Hematopoietic multipotent progenitor cell treated with erythropoietin and hydrocortisone succinate and interleukin-3 and kit ligand, for 6 days (in vitro differentiated cells): ENCODE data around the gene PI16.
"Not testable (repeated sequence)": the region's sequence is repeated elsewhere in the genome, so short reads cannot be mapped to it uniquely, and the experiment has no call there.

Experiments
- DNase-seq: peaks from one replicate; pipeline ENCODE4 v3.0.0-alpha.2; 2015

PI16 gene

DNA sequence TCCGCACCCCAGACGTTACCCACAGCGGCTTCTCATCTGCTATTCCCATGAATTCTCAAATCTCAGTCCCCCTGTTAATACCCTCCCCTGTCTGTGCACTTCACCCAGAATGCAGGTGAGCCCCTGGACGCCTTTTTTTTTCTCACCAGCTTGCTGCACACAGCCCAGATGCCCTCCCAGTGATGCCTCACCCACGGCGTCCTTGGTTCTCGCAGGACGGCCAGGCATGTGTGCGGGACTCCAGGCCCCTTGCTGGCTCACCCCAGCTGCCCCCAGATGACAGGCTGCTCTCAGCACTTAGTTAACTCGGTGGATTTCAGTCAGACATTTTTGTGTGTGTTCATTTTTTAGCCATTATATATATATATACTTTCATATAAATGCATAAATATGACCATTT lies 25.4 kb upstream of the PI16 start:
- DNase-seq: no peak

DNA sequence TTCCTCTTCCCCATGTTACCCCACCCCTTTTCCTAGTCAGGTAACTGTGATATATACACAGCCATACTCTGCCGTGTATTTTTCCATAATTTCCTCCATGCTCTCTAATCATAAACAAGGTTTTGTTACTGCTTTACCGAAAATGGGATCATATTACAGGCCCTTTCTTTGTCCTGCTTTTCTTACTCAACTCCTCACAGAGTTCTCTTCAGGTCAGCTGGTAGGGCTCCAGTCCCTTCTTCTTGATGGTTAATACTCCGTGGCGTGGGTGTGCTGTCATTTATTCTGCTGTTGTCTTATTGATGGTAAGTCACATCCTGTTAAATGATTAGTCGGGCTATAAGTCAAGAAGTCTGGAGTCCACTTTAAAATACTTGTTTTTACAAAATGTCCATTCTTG lies 24.9 kb upstream of the PI16 start:
- DNase-seq: no peak

DNA sequence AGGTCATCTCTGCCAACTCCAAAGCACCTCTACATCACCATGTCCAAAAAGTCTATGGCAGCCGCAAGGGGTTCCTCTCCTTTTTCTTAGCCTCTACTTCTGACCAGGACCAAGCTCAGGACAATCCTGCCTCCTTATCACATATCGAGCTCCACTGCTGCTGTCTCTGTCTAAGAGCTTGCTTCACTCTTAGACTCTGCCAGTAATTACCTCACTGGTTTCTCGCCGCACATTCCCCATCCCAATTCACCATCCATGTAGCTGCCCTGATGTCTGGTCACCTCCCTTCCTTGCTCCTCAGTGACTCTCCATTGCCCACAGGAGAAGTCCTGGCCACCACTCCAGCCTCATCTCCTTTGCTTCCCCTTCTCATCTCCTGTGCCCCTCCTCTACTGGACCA lies 24.1 kb upstream of the PI16 start:
- no peak for DNase-seq

DNA sequence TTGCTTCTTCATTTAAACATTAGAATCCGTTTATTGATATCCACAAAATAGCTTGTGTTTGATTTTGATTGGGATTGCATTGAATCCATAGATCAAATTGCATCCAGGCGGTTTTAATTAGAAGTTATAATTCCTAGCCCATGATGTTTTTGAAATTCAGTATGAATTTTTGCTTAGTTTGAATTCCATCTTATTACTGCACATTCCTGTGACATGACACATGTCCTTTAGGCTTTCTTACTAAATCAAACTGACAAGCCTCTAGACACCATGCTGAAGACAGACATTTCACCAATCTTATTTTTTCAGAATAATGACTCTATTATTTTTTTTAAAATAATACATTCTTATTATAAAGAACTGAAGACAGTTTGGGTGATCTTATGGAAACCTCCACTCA lies 21.4 kb upstream of the PI16 start:
- DNase-seq: no peak

DNA sequence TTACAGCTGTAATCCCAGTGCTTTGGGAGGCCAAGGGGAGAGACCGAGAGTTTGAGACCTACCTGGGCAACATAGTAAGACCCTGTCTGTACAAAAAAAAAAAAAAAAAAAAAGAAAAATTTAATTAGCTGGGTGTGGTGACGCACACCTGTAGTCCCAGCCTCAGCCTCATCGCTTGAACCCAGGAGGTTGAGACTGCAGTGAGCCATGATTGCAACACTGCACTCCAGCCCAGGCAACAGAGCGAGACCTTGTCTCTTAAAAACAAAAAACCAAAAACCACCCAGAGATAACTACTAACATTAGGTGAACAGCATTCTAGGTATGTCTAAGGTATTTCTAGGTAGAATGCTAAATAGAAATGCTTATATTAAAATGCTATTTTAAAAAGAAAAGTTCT lies 21.0 kb upstream of the PI16 start:
- no peak for DNase-seq

DNA sequence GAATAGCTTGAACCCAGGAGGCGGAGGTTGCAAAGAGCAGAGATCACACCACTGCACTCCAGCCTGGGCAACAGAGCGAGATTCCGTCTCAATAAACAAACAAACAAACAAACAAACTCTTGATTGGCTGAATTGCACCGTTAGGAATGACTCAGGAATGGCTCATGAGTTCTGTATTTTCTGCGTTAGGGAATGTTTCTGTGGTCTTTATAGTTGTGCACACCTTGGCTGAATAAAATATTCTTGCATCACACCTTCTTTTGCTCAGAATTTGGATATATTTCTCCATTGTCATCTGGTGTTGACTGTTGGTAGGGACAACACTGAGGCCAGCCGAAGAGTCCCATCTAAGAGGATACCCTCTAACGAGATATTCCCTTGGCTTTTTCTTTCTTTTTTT lies 19.6 kb upstream of the PI16 start:
- DNase-seq: no peak

DNA sequence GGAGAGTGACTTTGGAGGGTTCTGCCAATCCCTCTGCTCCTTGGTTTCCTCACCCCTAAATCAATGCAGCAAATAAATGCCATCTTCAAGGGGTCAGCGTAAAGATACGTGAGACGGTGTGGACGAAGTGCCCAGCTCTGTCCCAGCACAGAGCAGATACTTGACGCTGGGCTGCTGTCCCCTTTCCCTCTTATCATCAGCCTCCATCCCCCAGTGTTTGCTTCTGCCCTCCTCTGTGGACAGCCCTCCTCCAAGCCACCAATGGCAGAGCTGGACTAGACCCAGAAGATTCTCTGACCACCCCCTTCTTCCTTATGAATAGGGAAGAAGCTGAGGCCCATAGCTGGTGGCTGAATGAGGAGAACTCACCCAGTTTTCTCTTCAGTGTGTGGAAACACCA lies 17.7 kb upstream of the PI16 start:
- DNase-seq: no peak

DNA sequence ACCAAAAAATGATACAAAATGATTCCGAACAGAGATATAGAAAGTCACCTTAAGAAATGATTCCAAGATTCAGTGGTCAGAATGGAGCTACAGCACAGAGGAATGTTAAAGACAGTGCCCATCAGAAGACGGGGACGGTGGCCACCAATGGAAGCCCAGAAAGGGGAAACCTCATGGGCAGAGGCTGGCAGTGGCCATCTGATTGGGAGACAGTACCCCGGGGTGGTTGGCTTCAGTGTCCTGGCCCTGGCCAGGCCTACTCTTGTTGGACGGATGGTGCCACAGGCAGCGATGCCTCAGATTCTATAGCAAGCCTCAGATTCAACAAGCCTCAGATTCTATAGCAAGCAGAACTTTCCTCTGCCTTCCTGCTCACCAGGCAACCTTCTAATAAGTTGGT lies 16.6 kb upstream of the PI16 start:
- DNase-seq: no peak

DNA sequence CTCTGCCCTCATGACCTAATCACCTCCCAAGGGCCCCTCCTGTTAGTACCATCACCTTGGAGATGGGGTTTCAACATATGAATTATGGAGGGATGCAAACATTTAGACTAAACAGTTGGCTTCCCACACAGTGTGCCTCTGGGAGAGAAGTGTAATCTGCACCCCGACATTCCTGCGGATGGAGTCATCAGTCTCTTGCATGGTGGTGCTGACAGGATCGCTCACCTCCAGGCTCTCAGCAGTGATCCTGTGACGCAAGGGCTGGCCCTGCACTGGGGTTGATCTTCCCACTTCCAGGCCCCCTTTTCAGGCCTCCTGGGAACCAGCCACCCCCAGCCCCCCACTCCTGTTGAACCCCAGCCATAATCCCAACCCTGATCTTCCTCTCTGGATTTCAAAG lies 16.0 kb upstream of the PI16 start:
- DNase-seq: no peak

DNA sequence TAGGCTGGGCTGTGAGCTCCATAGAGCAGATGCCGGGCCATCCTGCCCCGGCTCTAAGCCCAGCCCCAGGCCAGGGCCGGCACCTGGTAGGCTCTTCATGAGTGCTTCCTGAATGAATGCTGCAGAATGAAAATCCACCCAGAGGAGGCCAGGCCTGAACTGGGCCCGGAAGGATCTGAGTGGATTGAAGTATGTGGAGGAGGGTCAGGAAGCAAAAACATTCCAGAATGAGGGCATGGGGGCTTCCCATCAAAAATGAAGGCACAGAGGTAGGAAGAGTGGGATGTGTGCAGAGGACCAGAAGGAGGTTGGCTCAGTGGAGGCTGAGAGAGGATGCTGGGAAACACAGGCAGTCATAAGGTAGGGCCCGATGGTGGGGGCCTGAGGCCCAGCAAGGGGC lies 15.5 kb upstream of the PI16 start:
- DNase-seq: not testable (repeated sequence)

DNA sequence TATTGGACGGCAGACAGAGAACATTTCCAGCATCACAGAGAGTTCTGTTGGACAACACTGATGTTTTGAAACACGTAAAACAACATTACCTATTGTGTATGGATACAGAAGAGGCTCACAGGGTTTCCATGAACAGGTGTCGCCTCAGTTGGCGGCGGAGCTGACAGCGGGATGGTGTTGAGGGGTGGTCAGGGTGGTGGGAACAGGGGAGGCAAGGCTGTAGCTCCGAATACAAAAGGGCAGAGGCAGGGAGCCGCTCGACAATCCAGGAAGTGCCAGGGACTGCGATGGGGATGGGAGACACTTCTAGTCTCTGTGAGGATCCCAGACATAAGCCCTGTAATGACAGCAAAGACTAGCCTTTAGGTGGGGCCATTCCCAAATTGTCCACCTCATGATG lies 14.5 kb upstream of the PI16 start:
- no peak for DNase-seq

DNA sequence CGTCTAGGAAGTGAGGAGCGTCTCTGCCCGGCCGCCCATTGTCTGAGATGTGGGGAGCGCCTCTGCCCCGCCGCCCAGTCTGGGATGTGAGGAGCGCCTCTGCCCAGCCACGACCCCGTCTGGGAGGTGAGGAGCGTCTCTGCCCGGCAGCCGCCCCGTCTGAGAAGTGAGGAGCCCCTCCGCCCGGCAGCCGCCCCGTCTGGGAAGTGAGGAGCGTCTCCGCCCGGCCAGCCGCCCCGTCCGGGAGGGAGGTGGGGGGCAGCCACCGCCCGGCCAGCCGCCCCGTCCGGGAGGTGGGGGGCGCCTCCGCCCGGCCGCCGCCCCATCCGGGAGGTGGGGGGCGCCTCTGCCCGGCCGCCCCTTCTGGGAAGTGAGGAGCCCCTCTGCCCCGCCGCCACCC lies 13.0 kb upstream of the PI16 start:
- not testable (repeated sequence) for DNase-seq

DNA sequence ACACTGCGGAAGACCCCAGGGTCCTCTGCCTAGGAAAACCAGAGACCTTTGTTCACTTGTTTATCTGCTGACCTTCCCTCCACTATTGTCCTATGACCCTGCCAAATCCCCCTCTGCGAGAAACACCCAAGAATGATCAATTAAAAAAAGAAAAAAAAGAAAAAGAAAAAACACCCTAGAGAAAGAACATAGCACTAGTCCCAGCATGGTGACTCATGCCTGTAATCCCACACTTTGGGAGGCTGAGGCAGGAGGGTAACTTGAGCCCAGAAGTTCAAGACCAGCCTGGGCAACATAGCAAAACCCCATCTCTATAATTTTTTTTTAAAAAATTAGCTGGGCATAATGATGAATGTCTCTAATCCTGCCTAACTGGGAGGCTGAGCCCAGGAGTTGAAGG lies 12.2 kb upstream of the PI16 start:
- not testable (repeated sequence) for DNase-seq

DNA sequence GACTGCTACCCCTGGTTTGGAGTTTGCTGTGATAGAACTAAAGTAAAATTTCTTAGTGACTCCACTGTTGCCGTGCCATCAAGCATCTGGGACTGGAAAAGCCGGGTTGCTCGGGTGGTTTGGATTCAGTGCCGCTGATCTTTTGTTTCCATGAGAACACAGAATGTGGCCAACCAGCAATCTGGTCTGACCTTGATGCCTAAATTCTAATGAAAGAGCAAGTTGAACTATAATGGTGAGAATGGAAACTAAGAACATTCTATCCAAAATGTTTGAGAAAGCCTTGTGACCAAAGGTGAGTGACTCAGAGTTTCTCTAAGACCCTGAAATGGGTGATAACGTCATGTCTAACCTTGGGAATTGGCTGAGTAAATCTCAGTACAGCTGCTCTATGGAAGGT lies 9.9 kb upstream of the PI16 start:
- DNase-seq: no peak

DNA sequence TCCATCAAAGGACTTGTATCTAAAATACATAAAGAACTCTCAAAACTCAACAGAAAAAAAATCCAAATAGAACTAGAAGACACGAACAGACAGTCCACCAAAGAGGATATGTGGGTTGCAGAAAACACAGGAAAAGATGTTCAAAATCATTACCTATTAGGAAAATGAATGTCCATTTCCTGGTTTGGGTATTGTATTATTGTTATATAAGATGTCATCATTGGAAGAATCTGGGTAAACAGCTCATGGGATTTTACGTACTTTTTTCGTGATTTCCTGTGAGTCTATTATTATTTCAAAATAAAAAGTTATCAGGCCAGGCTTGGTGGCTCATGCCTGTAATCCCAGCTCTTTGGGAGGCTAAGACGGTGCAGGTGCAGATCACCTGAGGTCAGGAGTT lies 9.2 kb upstream of the PI16 start:
- no peak for DNase-seq

DNA sequence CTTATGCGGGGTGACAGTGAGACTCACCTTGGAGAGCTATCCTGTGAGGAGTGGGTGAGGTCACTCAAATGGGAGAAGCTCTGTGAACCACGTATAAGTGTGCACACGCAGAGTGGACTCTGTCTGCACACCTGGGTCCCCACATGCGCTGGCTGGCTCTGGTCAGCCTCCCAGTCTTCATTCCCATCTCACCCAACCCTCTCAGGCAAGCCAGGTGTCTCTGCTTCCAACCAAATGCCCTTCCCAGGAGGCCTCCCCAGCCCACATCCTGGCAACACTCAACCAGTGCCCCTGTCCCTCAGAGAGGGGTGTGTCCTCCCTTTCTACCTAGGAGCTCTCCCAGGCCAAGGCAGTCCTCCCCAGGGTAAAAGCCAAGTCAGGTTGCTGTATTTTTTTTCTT lies 8.0 kb upstream of the PI16 start:
- no peak for DNase-seq

DNA sequence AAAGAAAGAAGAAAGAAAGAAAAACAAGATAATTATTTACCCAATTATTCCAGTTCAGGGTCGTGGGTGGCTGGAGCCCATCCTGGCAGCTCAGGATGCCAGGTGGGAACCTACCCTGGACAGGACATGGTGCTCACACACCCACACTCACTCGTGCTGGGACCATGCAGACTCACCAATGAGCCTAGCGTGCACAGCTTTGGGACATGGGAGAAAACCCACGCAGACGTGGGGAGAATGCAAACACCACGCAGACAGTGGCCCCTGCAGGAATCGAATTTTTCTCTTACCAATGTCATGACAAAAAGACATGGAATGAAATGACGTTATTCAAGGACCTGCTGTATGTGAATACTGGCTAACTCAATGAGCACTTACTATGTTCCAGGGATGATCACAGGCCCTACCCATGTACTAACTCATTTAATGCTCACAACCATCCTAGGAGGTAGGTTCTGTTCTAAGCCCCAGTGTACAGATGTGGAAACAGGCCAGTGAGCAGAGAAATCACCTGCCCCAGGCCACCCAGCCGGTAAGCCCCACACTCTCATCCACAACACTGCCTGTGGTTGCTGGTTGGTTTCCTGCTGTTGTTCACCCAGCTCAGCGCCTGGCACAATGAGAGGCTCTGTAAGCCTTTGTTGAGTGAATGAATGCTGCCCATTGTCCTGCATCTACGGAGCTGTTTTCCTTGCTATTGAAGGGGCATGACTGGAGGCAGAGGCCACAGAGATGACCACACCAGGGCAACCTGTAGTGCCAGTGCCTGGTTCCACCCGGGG lies 6.8 kb upstream of the PI16 start:
- DNase-seq: no peak

DNA sequence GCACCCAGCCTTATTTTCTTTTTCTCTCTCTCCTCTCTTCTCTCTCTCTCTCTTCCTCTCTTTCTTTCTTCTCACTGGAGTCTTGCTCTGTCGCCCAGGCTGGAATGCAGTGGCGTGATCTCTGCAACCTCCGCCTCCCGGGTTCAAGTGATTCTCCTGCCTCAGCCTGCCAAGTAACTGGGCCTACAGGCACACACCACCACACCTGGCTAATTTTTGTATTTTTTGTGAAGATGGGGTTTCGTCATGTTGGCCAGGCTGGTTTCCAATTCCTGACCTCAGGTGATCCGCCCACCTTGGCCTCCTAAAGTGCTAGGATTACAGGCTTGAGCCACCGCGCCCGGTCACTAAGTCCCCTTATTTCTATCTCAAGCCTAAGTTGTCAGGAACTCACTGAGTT lies 5.5 kb upstream of the PI16 start:
- DNase-seq: not testable (repeated sequence)

DNA sequence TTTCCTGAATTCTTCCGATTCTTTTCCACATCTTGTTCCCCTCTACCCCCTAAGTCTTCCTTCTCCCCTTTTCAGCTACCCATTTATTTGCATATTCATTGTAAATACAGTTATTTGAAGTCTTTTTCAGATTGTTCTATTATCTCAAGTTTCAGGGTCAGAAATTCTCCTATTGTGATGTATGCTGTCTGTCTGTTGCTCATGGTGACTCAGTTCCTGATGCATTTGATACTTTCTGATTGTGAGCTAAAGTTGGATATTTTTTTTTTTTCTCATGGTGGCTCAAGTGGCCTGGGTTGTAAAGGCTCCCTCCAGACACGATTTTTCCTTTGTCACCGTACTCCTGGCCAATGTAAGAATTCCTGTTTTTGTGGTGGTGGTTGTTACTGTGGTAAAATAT lies 4.9 kb upstream of the PI16 start:
- no peak for DNase-seq

DNA sequence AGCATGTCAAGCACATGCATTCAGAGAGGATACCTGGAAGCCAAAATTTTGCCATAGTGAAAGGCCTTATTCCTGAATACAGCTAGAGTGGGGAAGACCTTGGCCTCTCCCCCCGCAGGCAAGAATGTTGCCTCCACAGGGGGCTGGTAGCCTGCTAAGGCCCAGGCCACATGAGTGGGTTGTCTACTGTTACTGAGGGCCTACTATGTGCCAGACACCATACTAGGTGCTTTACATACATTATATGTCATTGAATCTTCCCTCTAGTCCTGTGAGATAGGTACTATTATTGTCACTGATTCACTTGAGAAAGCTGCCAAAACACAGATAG lies 642 bp upstream of the PI16 start:
- no peak for DNase-seq

DNA sequence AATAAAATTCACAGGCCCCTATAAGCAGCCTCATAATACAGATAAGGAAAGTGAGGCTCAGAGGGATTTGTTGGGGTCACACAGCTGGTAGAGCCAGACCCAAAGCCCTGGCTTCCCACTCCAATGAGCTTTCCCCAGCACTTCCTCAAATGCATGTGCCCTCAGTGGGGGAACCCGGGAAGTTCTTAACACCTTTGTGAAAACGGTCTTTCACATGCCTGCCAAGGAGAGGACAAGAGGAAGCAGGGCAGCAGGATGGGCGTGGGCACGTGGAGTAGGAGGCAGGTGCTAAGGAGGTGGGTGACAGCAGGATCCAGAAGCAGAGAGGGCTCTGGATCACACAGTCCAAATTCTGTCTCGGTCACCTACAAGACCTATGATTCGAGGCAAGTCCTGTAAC lies 598 bp downstream of the PI16 start:
- no peak for DNase-seq

DNA sequence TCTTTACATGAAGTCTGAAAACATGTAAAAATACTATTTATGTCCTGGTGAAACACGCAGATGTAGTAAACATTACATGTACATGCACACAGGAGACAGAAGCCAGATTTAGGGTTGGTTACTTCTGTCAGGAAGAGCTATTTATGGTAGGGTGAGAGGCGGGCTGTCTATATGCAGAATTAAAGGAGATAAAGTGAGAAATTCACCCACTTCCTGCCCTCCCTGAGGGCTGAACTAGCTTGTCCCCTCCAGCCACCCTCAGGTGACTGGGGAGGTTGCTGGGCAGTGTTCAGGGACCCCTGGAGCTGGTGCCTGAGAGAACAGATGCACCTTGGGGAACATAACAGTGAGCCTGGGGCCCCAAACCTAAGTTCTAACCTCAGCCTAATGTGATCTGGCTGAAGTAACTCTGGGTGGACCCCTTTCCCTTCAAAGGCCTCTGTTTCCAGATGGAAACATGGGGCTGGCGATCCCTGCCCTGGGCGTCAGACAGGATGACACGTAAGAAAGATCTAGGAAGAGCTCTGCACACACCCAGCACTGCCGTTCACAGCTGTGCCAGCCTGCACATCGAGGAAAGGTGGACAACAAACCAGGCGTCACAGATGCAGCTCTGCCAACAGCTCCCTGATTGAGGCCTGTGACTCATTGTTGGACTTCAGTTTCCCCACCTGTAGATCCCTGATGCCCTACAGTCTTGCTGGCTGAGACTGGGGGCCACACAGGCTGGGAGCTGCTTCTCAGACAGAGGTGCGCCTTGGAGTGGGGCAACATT lies 1.3 kb downstream of the PI16 start:
- DNase-seq: no peak

DNA sequence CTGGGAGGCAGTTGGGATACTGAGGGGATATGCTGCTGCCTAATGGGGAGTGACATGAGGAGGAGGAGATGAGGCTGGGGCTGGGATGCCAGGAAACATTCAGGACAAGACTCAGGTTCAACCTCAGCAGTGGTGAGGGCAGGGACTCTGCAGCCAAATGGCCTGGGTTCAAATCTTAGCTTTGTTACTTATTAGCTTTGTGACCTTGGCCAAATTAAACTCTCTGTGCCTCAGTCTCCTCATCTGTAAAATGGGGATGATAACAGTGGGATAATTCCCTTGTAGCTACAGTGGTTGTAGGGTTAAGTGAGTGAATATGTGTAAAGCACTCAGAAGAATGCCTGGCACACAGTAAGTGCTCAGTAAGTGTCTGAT lies 1.9 kb downstream of the PI16 start:
- no peak for DNase-seq

DNA sequence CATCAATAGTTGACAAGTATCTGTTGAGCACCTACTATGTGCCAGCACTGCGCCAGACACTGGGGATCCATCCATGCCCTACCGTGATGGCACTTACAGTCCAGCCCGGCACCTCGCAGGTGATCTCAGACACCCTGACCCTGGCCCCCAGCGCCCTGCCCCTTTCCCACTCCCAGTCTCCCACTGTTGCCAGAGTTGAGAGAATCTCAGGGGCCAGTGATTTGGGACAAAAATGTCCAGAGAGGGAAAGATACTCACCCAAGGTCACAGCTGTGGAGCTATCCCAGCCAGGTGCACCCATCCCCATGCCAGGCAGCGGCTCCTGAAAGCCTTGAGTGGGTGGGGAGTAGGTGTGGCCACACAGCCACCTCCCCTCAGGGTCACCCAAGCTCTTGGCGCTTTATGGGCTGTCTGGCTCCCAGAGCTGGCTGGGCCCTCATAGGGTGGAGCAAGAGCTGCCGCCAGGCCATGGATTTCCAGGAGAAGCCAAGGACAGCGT lies 3.3 kb downstream of the PI16 start:
- DNase-seq: no peak
